ENCODE results near the gene RERG.

- TF ChIP-seq, protein P1, sequence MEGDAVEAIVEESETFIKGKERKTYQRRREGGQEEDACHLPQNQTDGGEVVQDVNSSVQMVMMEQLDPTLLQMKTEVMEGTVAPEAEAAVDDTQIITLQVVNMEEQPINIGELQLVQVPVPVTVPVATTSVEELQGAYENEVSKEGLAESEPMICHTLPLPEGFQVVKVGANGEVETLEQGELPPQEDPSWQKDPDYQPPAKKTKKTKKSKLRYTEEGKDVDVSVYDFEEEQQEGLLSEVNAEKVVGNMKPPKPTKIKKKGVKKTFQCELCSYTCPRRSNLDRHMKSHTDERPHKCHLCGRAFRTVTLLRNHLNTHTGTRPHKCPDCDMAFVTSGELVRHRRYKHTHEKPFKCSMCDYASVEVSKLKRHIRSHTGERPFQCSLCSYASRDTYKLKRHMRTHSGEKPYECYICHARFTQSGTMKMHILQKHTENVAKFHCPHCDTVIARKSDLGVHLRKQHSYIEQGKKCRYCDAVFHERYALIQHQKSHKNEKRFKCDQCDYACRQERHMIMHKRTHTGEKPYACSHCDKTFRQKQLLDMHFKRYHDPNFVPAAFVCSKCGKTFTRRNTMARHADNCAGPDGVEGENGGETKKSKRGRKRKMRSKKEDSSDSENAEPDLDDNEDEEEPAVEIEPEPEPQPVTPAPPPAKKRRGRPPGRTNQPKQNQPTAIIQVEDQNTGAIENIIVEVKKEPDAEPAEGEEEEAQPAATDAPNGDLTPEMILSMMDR (IDR thresholded peaks at IDR 0.05), result no peak
- no peak for TF ChIP-seq POLR2A (IDR thresholded peaks at IDR 0.05)
Measured at GRCh38 chr12:15209782-15210181, 11.4 kb downstream of the RERG start.
